ENCODE data around the gene MBNL1. TPM values are rescaled to one million over a fixed set of nuclear protein-coding genes. Genes with fewer than 3 reads are reported as not detected.

MBNL1 gene
- total and polyA plus RNA-seq, 2 of the 4 experiments (the other 2 are of a cell fraction) = 127 to 664 TPM

DNA sequence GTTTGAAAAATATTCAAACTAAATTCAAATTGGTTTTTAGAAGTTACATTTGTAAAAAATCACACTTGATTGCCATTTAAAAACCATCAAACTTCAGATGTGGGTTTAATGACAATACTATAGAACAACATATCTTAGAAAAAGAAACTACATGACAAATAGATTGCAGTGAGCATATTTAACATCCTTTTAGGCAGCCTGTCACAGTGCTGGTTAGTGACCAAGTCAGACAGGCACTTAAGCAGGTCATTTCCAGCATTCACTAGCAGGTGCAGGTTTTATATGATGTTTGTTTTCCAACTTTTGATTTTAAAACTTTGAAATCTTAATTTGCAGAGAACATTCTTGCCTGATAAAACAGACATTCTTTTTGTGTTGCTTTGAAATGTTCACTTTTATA is 115.7 kb downstream of the MBNL1 start:
- Histone ChIP-seq H2AFZ (replicated peaks; ENCODE audit: low read length, poor library complexity) (no peak overlapping the region), H3K18ac (ENCODE audit: low read depth, low read length) (no peak overlapping the region), H3K4me2 (ENCODE audit: low read depth, low read length) (peak overlapping the region; percentile 34; the same call in 1 of the 2 replicates), H3K27ac (ENCODE audit: insufficient read depth, low read length) (no peak overlapping the region), H3K36me3 (ENCODE audit: control insufficient read depth, insufficient read depth, low read length) (peaks cover 4% of the 10 kb centered on the region; the same call in 1 of the 2 replicates), H4K8ac (ENCODE audit: low read depth in 2 of 2, low read length in 2 of 2) (no peak overlapping the region), H4K91ac (ENCODE audit: insufficient read depth, low read depth, low read length) (no peak overlapping the region), H3K4ac (ENCODE audit: low read depth, low read length) (no peak overlapping the region; the same call in 1 of the 2 replicates), H3K27me3 (ENCODE audit: control insufficient read depth, insufficient read depth, low read length) (no peaks in the 10 kb centered on the region), H3K23ac (ENCODE audit: low read depth, low read length) (no peak overlapping the region), H3K4me3 (ENCODE audit: insufficient read depth, low read depth, low read length) (no peak overlapping the region), H3K14ac (replicated peaks; ENCODE audit: low read depth, low read length) (no peak overlapping the region; the same call in 1 of the 2 replicates), H3K9ac (ENCODE audit: low read depth, low read length) (no peak overlapping the region), H3K9me1 (ENCODE audit: insufficient read depth, low read length) (peaks cover 6% of the 10 kb centered on the region), H3K56ac (ENCODE audit: extremely low read depth, insufficient read depth, low read length) (no peak overlapping the region), H2BK120ac (ENCODE audit: low read depth, low read length) (no peak overlapping the region), H3K4me1 (ENCODE audit: control insufficient read depth, insufficient read depth, low read length) (peaks cover 11% of the 10 kb centered on the region), H2BK15ac (ENCODE audit: low read depth, low read length) (no peak overlapping the region), H4K20me1 (ENCODE audit: insufficient read depth, low read length) (peaks cover 27% of the 10 kb centered on the region; the same call in 1 of the 2 replicates), H4K5ac (ENCODE audit: low read depth, low read length) (no peak overlapping the region), H2AK5ac (ENCODE audit: low read depth, low read length) (no peak overlapping the region), H3K9me3 (ENCODE audit: control insufficient read depth, insufficient read depth, low read length) (no peaks in the 10 kb centered on the region), H2BK20ac (ENCODE audit: low read depth, low read length) (no peak overlapping the region), H2AK9ac (replicated peaks; ENCODE audit: low read depth, low read length, poor library complexity) (no peak overlapping the region), H3K79me1 (ENCODE audit: low read depth in 1 of 2, low read length in 2 of 2) (peaks cover 5 to 42% of the 10 kb centered on the region in 2 experiments), H2BK5ac (ENCODE audit: low read depth, low read length, poor library complexity, severe bottlenecking) (peak overlapping the region; percentile 10)
- intact Hi-C loops (cut with micrococcal nuclease) = no loop called here
- ATAC-seq (ENCODE audit: low read depth) (no peak), DNase-seq (no peak)
- in situ Hi-C loops (cut with MboI; ENCODE audit: low sequenced_read_pairs) = no loop called here
- ChIA-PET POLR2A (ENCODE audit: unreplicated experiment) (no interaction called here), CTCF (no interaction called here)
- BruUV-seq (replicated peaks) = no TSS peak
- dilution Hi-C loops (cut with HindIII; ENCODE audit: low sequenced_read_pairs, unreplicated experiment) = no loop called here
- TF ChIP-seq, protein P1, sequence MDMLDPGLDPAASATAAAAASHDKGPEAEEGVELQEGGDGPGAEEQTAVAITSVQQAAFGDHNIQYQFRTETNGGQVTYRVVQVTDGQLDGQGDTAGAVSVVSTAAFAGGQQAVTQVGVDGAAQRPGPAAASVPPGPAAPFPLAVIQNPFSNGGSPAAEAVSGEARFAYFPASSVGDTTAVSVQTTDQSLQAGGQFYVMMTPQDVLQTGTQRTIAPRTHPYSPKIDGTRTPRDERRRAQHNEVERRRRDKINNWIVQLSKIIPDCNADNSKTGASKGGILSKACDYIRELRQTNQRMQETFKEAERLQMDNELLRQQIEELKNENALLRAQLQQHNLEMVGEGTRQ (IDR thresholded peaks at IDR 0.05; ENCODE audit: low read depth, low read length) = no peak
- no peak for TF ChIP-seq CEBPB (IDR thresholded peaks at IDR 0.05; ENCODE audit: low read depth, low read length)
- no peak for TF ChIP-seq MAFK (IDR thresholded peaks at IDR 0.05; ENCODE audit: low read depth, low read length)
- no peak for TF ChIP-seq FOS (IDR thresholded peaks at IDR 0.05; ENCODE audit: low read depth, low read length)
- no peak for TF ChIP-seq MXI1 (IDR thresholded peaks at IDR 0.05; ENCODE audit: borderline replicate concordance, low read depth, low read length)
- TF ChIP-seq, protein P2, sequence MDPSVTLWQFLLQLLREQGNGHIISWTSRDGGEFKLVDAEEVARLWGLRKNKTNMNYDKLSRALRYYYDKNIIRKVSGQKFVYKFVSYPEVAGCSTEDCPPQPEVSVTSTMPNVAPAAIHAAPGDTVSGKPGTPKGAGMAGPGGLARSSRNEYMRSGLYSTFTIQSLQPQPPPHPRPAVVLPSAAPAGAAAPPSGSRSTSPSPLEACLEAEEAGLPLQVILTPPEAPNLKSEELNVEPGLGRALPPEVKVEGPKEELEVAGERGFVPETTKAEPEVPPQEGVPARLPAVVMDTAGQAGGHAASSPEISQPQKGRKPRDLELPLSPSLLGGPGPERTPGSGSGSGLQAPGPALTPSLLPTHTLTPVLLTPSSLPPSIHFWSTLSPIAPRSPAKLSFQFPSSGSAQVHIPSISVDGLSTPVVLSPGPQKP (IDR thresholded peaks at IDR 0.05; ENCODE audit: borderline replicate concordance, low read depth, low read length) = no peak
- TF ChIP-seq NFE2L2 (IDR thresholded peaks at IDR 0.05; ENCODE audit: low read depth, low read length) = no peak
- no peak for TF ChIP-seq MAZ (IDR thresholded peaks at IDR 0.05; ENCODE audit: borderline replicate concordance, low read depth, low read length)
- TF ChIP-seq RFX5 (IDR thresholded peaks at IDR 0.05; ENCODE audit: low read depth, low read length) = no peak
- TF ChIP-seq POLR2A (IDR thresholded peaks at IDR 0.05; ENCODE audit: low read depth, low read length) = no peak
- TF ChIP-seq RCOR1 (IDR thresholded peaks at IDR 0.05; ENCODE audit: insufficient replicate concordance, low read length) = no peak
- no peak for TF ChIP-seq SMC3 (IDR thresholded peaks at IDR 0.05; ENCODE audit: low read depth, low read length)
- TF ChIP-seq BHLHE40 (IDR thresholded peaks at IDR 0.05; ENCODE audit: low read depth, low read length) = no peak
- no peak for TF ChIP-seq CHD1 (IDR thresholded peaks at IDR 0.05; ENCODE audit: low read depth, low read length)
- TF ChIP-seq RAD21 (IDR thresholded peaks at IDR 0.05; ENCODE audit: low read length) = no peak
- TF ChIP-seq, protein P3, sequence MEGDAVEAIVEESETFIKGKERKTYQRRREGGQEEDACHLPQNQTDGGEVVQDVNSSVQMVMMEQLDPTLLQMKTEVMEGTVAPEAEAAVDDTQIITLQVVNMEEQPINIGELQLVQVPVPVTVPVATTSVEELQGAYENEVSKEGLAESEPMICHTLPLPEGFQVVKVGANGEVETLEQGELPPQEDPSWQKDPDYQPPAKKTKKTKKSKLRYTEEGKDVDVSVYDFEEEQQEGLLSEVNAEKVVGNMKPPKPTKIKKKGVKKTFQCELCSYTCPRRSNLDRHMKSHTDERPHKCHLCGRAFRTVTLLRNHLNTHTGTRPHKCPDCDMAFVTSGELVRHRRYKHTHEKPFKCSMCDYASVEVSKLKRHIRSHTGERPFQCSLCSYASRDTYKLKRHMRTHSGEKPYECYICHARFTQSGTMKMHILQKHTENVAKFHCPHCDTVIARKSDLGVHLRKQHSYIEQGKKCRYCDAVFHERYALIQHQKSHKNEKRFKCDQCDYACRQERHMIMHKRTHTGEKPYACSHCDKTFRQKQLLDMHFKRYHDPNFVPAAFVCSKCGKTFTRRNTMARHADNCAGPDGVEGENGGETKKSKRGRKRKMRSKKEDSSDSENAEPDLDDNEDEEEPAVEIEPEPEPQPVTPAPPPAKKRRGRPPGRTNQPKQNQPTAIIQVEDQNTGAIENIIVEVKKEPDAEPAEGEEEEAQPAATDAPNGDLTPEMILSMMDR (conservative IDR thresholded peaks at IDR 0.05; ENCODE audit: low read depth, low read length) = no peak
